ENCODE measurements around the gene FNDC3B. TPM values are rescaled to one million over a fixed set of nuclear protein-coding genes. Genes with fewer than 3 reads are reported as not detected.

The FNDC3B gene
- total RNA-seq, 2 donors from 2014 or later, result 80.6 to 107 TPM

- TF ChIP-seq CTCF (conservative IDR thresholded peaks at IDR 0.05), result no peak
- no peak overlapping the region for H3K27ac ChIP-seq (ENCODE audit: low read depth, low read length)
- H3K9ac ChIP-seq (ENCODE audit: extremely low read depth, low read length, poor library complexity, severe bottlenecking), result no peak overlapping the region
- H3K9me3 ChIP-seq (ENCODE audit: control insufficient read depth, low read length), result peaks cover 15% of the 10 kb centered on the region
- H3K36me3 Mint-ChIP-seq (ENCODE audit: low read depth), result no peaks in the 10 kb centered on the region
- no peaks in the 10 kb centered on the region for H3K4me1 Mint-ChIP-seq
- no peak overlapping the region for H3K27ac Mint-ChIP-seq
- peaks cover 12% of the 10 kb centered on the region for H3K9me3 Mint-ChIP-seq
- H3K27me3 Mint-ChIP-seq (ENCODE audit: insufficient read depth), result no peaks in the 10 kb centered on the region
- DNase-seq, result no peak
- no peaks in the 10 kb centered on the region for H3K4me1 ChIP-seq (ENCODE audit: control insufficient read depth, insufficient read depth, low read length)
- H3K4me3 ChIP-seq (ENCODE audit: low read length), result no peak overlapping the region
- H3K27me3 ChIP-seq (ENCODE audit: control insufficient read depth, insufficient read depth, low read length, poor library complexity, severe bottlenecking), result peaks cover 5% of the 10 kb centered on the region
- no peaks in the 10 kb centered on the region for H3K36me3 ChIP-seq (ENCODE audit: control insufficient read depth, insufficient read depth, low read length)
- H3K4me3 Mint-ChIP-seq, result no peak overlapping the region
- 75 to 76% methylated on average over 2 to 4 of the region's 4 CpGs for WGBS, 2 experiments (ENCODE audit: insufficient coverage in 1 of 2, insufficient read length in 1 of 2)
Measured at GRCh38 chr3:172438186-172438585, 398.8 kb downstream of the FNDC3B start.

GRCh38 chr3:172441581-172441980 lies 402.2 kb downstream of the FNDC3B start:
- no peak for TF ChIP-seq CTCF (conservative IDR thresholded peaks at IDR 0.05)
- WGBS, 2 experiments (ENCODE audit: insufficient coverage in 1 of 2, insufficient read length in 1 of 2), result 100% methylated on average over 2 of the region's 5 CpGs; no CpG with 5 or more reads in 1 of the 2 experiments

GRCh38 chr3:172442606-172443005 lies 403.2 kb downstream of the FNDC3B start:
- peaks cover 44% of the 10 kb centered on the region for H3K27me3 ChIP-seq (ENCODE audit: control insufficient read depth, insufficient read depth, low read length, poor library complexity, severe bottlenecking)
- Mint-ChIP-seq H3K4me3 (no peak overlapping the region), H3K9me3 (peaks cover 4% of the 10 kb centered on the region), H3K27me3 (ENCODE audit: insufficient read depth) (peaks cover 31% of the 10 kb centered on the region), H3K4me1 (no peaks in the 10 kb centered on the region), H3K27ac (no peak overlapping the region), H3K36me3 (ENCODE audit: low read depth) (no peaks in the 10 kb centered on the region)
- no peak for DNase-seq
- no peak for TF ChIP-seq CTCF (conservative IDR thresholded peaks at IDR 0.05)
- no peak overlapping the region for H3K27ac ChIP-seq (ENCODE audit: low read depth, low read length)
- H3K4me3 ChIP-seq (ENCODE audit: low read length), result no peak overlapping the region
- no peaks in the 10 kb centered on the region for H3K4me1 ChIP-seq (ENCODE audit: control insufficient read depth, insufficient read depth, low read length)
- H3K36me3 ChIP-seq (ENCODE audit: control insufficient read depth, insufficient read depth, low read length), result no peaks in the 10 kb centered on the region
- H3K9ac ChIP-seq (ENCODE audit: extremely low read depth, low read length, poor library complexity, severe bottlenecking), result no peak overlapping the region
- no peaks in the 10 kb centered on the region for H3K9me3 ChIP-seq (ENCODE audit: control insufficient read depth, low read length)
- whole genome bisulfite sequencing, 2 experiments (ENCODE audit: insufficient coverage in 1 of 2, insufficient read length in 1 of 2), result 97 to 100% methylated on average over 1 of the region's 1 CpG

More at GRCh38 chr3:172441581-172441980, 402.2 kb downstream of the FNDC3B start:
- no peaks in the 10 kb centered on the region for H3K4me1 Mint-ChIP-seq
- no peak for DNase-seq
- no peaks in the 10 kb centered on the region for H3K9me3 ChIP-seq (ENCODE audit: control insufficient read depth, low read length)
- no peak overlapping the region for H3K27ac Mint-ChIP-seq
- H3K9me3 Mint-ChIP-seq, result no peaks in the 10 kb centered on the region
- peaks cover 21% of the 10 kb centered on the region for H3K27me3 Mint-ChIP-seq (ENCODE audit: insufficient read depth)
- H3K4me3 Mint-ChIP-seq, result no peak overlapping the region
- H3K27ac ChIP-seq (ENCODE audit: low read depth, low read length), result no peak overlapping the region
- no peak overlapping the region for H3K9ac ChIP-seq (ENCODE audit: extremely low read depth, low read length, poor library complexity, severe bottlenecking)
- H3K36me3 Mint-ChIP-seq (ENCODE audit: low read depth), result no peaks in the 10 kb centered on the region
- H3K4me3 ChIP-seq (ENCODE audit: low read length), result no peak overlapping the region
- no peaks in the 10 kb centered on the region for H3K36me3 ChIP-seq (ENCODE audit: control insufficient read depth, insufficient read depth, low read length)
- no peaks in the 10 kb centered on the region for H3K4me1 ChIP-seq (ENCODE audit: control insufficient read depth, insufficient read depth, low read length)
- peaks cover 34% of the 10 kb centered on the region for H3K27me3 ChIP-seq (ENCODE audit: control insufficient read depth, insufficient read depth, low read length, poor library complexity, severe bottlenecking)

Data from endodermal cell (in vitro differentiated cells).